Iris pigment epithelial cell (primary cell): ENCODE data around the gene BAZ1B.
"Not testable (repeated sequence)": the region's sequence is repeated elsewhere in the genome, so short reads cannot be mapped to it uniquely, and the experiment has no call there.

ENCODE experiments used
- DNase-seq: peaks from one replicate; pipeline ENCODE4 v3.0.0-alpha.2; 2011; ENCODE audit warnings: low read depth

Gene BAZ1B

GRCh38 chr7:73522105-73522872 is at the start of gene BAZ1B:
Gene BAZ1B, minus strand, starts transcription at chr7:73522293. Its CDS starts 360 bp downstream, at chr7:73521933.
- DNase-seq: peak; percentile 98

- no peak for DNase-seq
Measured at GRCh38 chr7:73570977-73571376, 48.9 kb upstream of the BAZ1B start.

DNA sequence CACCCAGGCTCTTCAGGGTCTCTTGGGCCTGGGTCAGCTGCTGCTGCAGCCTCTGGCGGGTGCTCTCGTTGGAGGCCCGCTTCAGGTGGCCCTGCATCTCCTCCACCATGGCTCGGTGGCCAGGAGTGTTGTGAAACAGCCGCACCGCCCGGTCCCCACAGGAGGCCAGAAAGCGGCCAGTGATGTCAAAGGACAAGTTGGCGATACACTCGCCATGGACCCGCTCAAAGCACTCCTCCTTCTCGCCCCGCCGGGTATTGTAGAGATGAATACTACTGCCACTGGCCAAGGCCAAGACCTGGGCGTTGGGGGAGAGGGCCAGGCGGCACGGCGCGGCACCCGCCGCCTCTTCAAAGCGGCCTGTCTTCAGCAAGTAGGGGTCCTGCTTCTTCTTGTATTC is 48.4 kb upstream of the BAZ1B start:
- no peak for DNase-seq

DNA sequence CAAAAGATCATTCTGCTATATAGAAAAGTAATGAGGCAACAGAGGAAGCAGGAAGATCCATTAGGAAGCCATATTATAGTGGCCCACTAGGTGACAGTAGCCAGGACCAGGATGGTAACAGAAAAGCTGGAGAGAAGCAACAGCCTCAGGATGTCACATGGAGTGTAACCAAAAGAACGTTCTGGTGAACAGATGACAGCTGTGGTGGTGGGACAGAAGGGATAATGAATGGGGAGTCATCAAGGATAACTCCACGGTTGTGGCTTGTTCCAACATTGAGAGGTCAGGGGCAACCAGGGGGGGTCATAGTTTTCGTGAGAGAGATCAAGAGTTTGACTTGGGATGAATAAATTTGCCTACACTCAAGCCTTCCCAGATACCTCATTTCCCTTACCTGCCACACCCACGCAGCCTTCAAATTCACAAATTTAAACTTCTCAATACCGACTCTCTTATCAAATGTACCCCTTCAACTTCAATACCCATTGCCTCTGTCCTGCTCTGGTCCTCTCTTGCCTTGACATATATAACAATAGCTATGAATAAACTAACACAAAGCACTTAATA is 47.0 kb upstream of the BAZ1B start:
- DNase-seq: no peak

GRCh38 chr7:73567846-73568685 is 46.0 kb upstream of the BAZ1B start:
- no peak for DNase-seq

GRCh38 chr7:73567140-73567539 is 45.0 kb upstream of the BAZ1B start:
- DNase-seq: no peak

DNA sequence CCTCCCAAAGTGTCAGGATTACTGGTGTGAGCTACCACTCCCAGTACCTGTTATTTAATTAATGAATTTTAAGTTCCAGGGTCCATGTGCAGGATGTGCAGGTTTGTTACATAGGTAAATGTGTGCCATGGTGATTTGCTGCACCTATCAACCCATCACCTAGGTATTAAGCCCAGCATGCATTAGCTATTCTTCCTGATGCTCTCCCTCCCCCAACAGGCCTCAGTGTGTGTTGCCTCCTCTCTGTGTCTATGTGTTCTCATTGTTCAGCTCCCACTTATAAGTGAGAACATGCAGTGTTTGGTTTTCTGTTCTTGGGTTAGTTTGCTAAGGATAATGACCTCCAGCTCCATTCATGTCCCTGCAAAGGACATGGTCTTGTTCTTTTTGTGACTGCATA is 44.3 kb upstream of the BAZ1B start:
- not testable (repeated sequence) for DNase-seq

- no peak for DNase-seq
Measured at GRCh38 chr7:73565675-73566340, 43.7 kb upstream of the BAZ1B start.

- DNase-seq: peak; percentile 95
Measured at GRCh38 chr7:73560109-73560835, 38.2 kb upstream of the BAZ1B start.

GRCh38 chr7:73557397-73558257 is 35.5 kb upstream of the BAZ1B start, which contains the start of gene BCL7B:
Gene BCL7B, minus strand, starts transcription at chr7:73557690. Its CDS starts 112 bp downstream, at chr7:73557578.
- peak; percentile 55 for DNase-seq

DNA sequence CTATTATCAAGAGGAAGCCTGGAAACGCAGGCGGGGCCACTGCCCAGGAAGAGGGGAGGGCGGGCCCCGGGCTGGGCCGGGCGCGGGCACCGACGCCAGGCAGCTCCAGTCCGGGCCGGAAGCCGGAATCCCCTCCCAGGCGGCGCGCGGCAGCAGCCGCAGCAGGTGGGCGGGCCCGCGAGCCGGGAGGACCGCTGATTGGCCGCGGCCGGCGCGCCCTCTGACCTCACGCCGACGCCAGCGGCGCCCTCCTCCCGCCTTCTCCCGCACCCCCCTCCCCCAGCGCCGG is 35.0 kb upstream of the BAZ1B start:
- peak; percentile 93 for DNase-seq

DNA sequence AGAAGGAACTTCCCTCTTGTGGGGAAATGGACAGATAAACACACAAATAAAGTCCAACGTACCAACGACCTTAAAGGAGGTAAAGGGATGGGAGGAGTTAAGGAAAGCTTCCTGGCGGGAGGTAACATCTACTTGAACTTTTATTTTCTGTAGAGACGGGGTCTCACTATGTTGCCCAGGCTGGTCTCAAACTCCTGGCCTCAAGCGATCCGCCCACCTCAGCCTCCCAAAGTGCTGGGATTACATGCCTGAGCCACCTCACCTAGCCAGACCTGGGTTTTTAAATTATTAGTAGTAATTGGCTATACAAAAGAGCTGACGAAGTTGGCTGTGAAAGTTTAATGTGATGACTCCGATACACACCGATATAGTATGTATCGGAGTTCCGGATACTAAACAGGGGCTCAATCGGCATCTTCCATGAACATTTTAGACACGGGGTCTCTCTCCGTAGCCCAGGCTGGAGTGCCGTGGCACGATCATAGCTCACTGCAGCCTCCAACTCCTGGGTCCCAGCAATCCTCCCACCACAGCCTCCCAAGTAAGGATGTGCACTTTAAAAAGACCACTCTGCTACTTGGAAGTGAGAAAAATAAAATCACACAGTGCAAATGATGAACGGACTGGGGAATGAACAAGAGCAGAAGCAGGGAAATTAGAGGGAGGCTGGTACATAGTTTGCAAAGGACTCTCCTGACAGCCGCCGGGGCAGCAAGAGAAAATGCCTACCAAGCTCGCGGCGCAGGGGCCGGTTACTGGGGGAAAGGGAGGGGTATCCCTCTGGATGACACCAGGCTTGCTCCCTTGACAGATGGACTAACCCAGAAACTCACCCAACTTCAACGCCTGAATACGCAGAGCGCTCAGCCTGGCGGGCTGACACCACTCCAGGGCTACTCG is 34.4 kb upstream of the BAZ1B start:
- no peak for DNase-seq

- DNase-seq: no peak
Measured at GRCh38 chr7:73555411-73555982, 33.4 kb upstream of the BAZ1B start.

DNA sequence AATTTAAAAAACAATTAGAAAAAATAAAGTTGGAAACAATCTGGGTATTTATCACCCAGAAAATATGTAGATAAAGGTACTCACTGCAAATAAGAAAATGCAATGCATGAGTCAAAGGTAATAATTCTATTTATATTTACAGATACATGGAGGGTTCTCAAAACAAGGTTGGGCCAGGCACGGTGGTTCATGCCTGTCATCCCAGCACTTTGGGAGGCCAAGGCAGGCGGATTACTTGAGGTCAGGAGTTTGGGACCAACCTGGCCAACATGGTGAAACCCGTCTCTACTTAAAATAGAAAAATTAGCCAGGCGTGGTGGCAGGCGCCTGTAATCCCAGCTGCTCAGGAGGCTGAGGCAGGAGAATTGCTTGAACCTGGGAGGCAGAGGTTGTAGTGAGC is 28.0 kb upstream of the BAZ1B start:
- not testable (repeated sequence) for DNase-seq

DNA sequence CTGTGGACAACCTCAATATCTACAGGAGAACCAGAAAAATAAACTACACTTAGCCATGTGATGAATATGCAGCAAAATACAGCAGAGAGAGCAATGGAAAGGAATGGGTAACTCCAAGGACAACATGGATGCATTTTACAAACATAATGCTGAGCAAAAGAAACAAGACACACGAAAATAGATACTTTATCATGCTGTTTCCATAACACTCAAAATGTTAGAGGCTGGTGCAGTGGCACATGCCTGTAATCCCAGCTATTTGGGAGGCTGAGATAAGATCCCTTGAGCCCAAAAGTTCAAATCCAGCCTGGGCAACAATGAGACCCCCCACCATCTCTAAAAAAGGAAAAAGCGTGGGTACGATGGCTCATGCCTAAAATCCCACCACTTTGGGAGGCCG is 27.1 kb upstream of the BAZ1B start:
- DNase-seq: no peak

- DNase-seq: no peak
Measured at GRCh38 chr7:73547841-73548240, 25.7 kb upstream of the BAZ1B start.

GRCh38 chr7:73544678-73545077 is 22.6 kb upstream of the BAZ1B start:
- DNase-seq: no peak

GRCh38 chr7:73541722-73542121 is 19.6 kb upstream of the BAZ1B start:
- DNase-seq: no peak

GRCh38 chr7:73539709-73540108 is 17.6 kb upstream of the BAZ1B start:
- no peak for DNase-seq
